ENCODE data around the gene TREM2.

Gene TREM2

GRCh38 chr6:41182069-41183034 is 19.4 kb upstream of the TREM2 start:
- DNase-seq, result peak; percentile 98

GRCh38 chr6:41181566-41181965 is 18.6 kb upstream of the TREM2 start:
- DNase-seq, result no peak

DNA sequence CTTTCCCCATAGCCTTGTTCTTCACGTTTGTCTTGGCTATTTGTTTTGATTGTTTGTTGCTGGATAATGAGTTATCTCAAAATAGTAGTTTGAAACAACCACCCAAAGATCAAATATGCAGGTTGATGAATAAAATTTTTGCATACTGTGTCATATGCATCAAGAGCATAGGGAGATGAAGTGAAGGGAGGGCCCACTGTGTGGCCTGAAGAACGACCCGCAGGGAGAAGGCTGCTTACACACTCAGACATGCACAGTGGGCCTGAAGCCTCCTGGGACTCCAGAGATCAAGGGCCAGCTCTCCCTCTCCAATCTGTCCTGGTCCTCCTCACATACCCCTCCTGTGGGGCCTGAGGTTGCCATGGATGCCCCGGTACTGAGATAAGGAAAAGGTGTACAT is 16.2 kb upstream of the TREM2 start:
- no peak for DNase-seq

- DNase-seq, result no peak
Measured at GRCh38 chr6:41177695-41178094, 14.8 kb upstream of the TREM2 start.

GRCh38 chr6:41177287-41177686 is 14.4 kb upstream of the TREM2 start:
- no peak for DNase-seq

- DNase-seq, result no peak
Measured at GRCh38 chr6:41176189-41176588, 13.3 kb upstream of the TREM2 start.

DNA sequence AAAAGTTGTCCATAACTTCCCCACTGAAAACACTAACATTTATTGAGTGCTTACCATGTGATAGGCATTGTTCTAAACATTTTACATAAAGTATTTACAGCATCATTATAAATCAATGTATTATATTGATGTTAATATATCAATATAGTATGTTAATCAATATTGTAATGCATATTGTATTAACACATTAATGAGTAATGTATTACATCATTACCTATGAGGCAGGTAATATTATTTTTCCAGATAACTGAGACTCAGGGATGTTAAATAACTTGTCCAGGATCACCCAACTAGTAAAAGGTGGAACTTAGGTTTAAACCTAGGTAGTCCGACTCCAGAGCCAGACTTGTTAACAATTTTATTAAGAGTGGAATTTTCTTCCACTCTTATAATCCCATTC is 12.2 kb upstream of the TREM2 start:
- no peak for DNase-seq

DNA sequence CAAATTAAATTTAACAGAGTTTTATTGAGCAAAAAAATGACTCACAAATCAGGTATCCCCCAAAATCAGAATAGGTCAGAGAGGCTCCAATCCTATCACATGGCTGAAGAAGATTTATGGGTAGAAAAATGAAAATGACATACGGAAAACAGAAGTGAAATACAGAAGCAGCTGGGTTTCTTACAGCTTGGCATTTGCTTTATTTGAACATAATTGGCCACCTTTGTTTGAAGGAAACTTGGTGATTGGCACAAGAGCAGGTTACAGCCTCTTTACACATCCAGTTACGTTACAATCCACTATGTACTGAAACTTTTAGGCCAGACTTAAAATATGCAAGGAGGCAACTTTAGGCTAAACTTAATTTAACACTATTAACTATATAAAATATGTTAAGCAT is 11.7 kb upstream of the TREM2 start:
- peak; percentile 54 for DNase-seq

- no peak for DNase-seq
Measured at GRCh38 chr6:41171908-41172307, 9.0 kb upstream of the TREM2 start.

DNA sequence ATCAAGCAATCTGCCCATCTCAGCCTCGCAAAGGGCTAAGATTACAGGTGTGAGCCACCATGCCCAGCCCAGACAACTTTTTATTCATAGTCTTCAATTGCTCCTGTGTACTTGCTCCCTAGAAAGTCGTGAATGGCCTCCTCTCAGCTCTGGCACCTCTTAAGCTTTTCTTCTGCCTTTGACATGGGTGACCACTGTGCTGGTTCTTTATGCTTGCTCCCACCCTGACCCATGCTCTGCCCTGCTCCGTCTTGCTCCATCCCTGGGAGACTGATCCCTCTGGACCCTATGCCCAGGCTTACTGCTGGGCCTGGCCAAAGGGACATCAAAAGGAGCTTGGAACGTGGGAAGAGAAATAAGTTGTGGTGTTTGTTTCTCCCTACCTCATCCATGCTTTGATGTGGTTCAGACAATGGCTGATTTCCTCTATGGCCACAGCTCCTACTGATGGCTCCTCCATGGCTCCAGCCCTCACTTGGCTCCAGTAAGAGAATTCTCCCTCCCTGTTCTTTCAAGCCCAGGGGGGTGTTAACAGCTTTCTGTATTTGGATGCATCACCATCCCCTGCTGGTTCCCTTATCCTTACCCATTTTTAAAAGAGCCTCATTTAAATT is 7.7 kb upstream of the TREM2 start:
- DNase-seq, result no peak

DNA sequence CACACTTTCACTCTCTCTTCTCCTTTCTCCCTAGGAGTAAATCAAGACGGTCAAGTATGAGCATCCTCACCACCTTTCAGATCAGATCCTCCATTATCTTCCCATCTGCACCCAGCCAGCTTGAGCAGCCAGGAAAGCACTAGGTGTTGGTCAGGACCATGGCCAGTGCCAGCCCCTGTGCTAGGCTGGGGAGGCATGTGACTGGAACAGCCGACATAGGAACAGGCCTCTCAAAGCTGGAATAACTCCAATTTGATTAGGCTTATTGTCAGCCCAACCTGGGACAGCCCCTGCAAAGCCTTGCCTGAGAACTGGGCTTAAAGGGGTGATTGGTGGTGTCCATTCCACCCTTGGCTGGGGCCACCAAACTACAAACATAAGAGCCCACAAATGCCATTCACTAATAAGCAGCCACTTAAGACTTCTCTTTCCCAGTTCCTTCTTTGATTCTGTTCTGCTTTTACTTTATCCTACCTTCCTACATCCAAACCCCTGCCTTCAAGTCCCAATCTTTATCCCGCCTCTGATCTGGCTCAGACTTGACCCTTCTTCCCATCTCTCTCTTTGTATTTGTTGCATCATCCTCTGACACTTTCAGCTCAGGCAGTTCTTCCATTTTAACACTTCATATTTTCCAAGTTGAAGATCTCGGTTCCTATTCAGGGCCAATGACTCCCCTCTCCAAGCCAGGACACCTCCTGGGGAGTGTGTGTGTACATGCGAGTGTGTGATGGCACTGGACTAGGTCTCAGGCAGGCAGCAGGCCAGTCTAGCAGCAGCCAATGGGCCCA is 4.5 kb upstream of the TREM2 start:
- DNase-seq, result no peak

- no peak for DNase-seq
Measured at GRCh38 chr6:41164551-41165120, 1.7 kb upstream of the TREM2 start.

DNA sequence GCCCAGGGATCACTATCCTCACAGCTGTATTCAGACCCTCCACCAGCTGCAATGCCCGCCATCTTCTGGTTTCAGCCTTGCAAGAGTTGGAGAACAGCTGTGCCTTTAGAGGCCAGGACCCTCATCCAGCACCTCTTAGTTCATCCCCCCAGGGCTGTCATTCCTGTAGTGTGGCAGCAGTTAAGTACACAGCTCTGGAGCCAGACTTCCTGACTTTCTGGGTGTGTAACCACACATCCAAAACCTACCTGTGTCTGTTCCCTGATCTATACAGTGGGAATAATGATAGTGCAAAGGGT is 452 bp upstream of the TREM2 start:
- no peak for DNase-seq

GRCh38 chr6:41161851-41162552 is 914 bp downstream of the TREM2 start:
- peak; percentile 72 for DNase-seq

GRCh38 chr6:41161380-41161779 is 1.5 kb downstream of the TREM2 start:
- no peak for DNase-seq

DNA sequence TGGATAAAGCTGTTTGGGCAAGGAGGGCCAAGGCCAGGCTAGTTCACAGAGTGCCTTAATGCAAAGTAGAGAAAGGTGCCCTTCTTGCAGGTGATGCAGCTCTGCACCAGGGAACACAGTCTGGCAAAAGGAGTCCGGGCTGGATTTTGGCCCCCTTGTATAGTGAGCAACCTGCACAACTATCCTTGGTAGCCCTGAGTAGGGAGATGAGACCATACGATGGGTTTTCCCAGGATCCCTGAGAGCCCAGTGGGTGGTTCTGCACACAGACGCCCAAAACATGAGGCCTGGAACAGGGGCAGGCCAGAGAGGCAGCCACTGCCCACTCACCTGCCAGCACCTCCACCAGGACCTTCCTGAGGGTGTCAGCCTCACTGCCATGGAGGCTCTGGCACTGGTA is 2.0 kb downstream of the TREM2 start:
- no peak for DNase-seq

GRCh38 chr6:41159415-41160082 is 3.4 kb downstream of the TREM2 start:
- no peak for DNase-seq

DNA sequence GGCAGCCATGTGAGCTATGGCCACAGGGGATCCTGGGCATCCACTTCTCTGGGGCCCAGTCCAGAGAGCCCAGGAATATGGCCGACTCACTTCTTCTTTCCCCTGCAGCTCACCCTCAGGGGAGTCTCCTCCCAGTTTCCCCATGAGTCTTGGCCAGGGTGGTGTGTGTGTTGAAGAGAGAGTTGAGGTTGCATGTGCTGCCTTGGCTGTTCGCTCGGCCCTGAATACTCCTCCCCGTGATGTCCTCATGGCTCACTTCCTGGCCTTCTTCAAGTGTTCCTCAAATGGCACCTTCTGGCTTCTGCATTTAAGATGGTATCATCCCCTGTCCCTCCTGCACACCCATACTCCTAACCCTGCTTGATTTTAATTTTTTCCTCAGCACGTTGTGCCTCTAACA is 5.6 kb downstream of the TREM2 start:
- DNase-seq, result peak; percentile 83

- DNase-seq, result no peak
Measured at GRCh38 chr6:41156771-41157170, 6.1 kb downstream of the TREM2 start.

DNA sequence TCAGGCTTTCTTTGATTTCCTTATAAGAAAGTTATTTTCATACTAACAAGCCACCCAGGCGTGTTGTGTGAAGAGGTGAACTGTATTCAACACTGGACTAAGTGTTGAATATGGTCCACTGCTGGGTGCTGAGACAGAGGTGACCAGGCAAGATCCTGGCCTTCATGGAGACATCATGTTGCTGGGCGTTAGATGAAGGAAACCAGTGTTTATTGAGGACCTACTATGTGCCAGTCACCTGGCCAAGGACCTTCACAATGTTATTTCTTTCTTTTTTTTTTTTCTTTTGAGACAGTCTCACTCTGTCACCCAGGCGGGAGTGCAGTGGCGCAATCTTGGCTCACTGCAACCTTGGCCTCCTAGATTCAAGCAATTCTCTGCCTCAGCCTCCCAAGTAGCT is 6.9 kb downstream of the TREM2 start:
- no peak for DNase-seq

DNA sequence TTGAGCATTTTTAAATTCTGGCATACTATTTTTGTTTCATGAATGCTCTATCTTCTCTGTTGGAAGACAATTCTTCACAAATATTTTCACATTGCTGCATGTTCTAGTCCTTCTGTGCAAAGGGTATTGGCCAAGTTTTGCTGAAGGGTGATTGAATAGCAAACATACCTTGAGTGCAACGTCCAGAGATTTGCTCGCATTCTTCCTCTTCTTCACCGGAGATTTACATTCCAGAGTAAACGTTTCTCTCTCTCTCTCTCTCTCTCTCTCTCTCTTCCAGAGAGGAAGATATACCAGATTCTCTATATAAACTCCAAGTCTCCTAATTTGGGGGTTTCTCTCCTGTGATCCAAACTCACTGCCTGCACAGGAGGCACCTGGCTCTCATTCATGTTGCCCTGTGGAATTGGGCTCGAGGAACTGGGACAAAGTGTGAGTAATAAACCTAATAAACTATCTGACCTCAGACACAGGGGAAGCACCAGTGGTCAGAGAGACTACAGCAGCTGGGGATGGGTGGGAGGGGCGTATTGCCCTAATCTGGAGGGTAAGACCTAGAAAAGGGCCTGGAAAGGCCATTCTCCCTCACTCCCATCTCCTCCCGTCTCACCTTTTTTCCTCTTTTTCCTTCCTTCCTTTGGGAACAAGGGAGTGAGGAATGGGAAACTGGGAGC is 7.6 kb downstream of the TREM2 start:
- no peak for DNase-seq

Measured in inflammatory macrophage treated with lipopolysaccharide for 4 hours (primary cell).